Measurements from ENCODE around the gene IL21R.

IL21R gene

DNA sequence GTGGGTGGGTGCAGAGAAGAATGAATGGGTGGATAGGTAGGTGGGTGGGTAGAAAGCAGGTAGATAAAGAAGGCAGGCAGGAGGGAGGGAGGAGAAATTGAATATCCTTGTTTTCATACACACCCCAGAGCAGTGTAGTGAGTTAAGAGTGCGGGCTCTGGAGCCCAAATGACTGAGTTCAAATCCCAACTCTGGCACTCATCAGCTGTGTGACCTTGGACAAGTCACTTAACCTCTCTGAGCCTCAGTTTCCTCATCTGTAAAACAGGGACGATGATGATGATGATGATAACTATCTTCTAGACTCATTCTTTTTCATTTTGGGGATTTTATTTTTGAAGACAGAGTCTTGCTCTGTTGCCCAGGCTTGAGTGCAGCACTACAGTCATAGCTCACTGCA is 2.0 kb upstream of the IL21R start:
- H3K27me3 ChIP-seq (replicated peaks; ENCODE audit: control insufficient read depth, insufficient read depth, low read length), result no peaks in the 10 kb centered on the region
- no peak for TF ChIP-seq CTCF (IDR thresholded peaks at IDR 0.05; ENCODE audit: insufficient read depth, low read length, poor library complexity, severe bottlenecking)
- H3K4me3 ChIP-seq (replicated peaks; ENCODE audit: low read depth, low read length), result no peak overlapping the region
- H3K36me3 ChIP-seq (ENCODE audit: control insufficient read depth, insufficient read depth, low read length), result peaks cover 3% of the 10 kb centered on the region; the same call in 1 of the 2 replicates
- no peak for DNase-seq (ENCODE audit: extremely low read depth, insufficient read length)

- H3K27me3 ChIP-seq (replicated peaks; ENCODE audit: control insufficient read depth, insufficient read depth, low read length), result no peaks in the 10 kb centered on the region
- no peak for DNase-seq (ENCODE audit: extremely low read depth, insufficient read length)
- H3K36me3 ChIP-seq (ENCODE audit: control insufficient read depth, insufficient read depth, low read length), result peaks cover 6% of the 10 kb centered on the region
- no peak overlapping the region for H3K4me3 ChIP-seq (replicated peaks; ENCODE audit: low read depth, low read length)
- TF ChIP-seq CTCF (IDR thresholded peaks at IDR 0.05; ENCODE audit: insufficient read depth, low read length, poor library complexity, severe bottlenecking), result no peak
Measured at GRCh38 chr16:27400751-27401620, 988 bp upstream of the IL21R start.

- Histone ChIP-seq H3K27me3 (replicated peaks; ENCODE audit: control insufficient read depth, insufficient read depth, low read length) (no peaks in the 10 kb centered on the region), H3K36me3 (ENCODE audit: control insufficient read depth, insufficient read depth, low read length) (peaks cover 12% of the 10 kb centered on the region), H3K4me3 (replicated peaks; ENCODE audit: low read depth, low read length) (peak overlapping the region; percentile 87)
- no peak for TF ChIP-seq CTCF (IDR thresholded peaks at IDR 0.05; ENCODE audit: insufficient read depth, low read length, poor library complexity, severe bottlenecking)
- peak; percentile 50 for DNase-seq (ENCODE audit: extremely low read depth, insufficient read length)
Measured at GRCh38 chr16:27402569-27402963, 592 bp downstream of the IL21R start.

DNA sequence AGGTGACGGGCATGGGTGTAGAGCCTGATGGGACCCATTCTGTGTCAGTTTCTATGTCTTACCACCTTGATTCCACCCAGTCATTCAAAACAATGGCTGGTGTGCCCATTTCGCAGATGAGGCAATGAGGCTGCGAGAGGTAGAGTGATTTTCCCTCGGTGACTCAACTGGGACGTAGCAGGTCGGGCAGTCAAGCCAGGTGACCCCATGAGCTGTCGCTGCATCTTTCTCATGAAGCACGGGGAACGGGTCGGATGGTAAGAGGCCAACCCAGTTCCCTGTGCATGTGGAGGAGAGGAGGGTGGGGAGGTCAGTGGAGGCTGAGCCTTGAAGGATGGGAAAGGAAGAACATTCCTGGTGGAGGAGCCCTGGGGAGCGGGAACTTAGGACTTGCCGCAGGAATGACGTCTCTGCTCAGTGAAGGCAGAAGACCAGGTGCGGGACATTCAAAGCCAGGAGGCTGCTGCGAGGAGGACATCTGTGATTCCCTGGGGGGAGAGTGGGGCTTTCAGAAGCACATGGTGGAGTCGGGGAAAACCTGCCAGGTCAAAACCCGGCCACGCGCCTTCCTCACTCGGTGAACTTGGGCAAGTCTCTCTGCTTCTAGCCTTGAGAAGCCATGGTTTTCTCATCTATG is 1.1 kb downstream of the IL21R start:
- no peak for TF ChIP-seq CTCF (IDR thresholded peaks at IDR 0.05; ENCODE audit: insufficient read depth, low read length, poor library complexity, severe bottlenecking)
- peaks cover 12% of the 10 kb centered on the region for H3K36me3 ChIP-seq (ENCODE audit: control insufficient read depth, insufficient read depth, low read length)
- H3K4me3 ChIP-seq (replicated peaks; ENCODE audit: low read depth, low read length), result peak overlapping the region; percentile 87
- H3K27me3 ChIP-seq (replicated peaks; ENCODE audit: control insufficient read depth, insufficient read depth, low read length), result no peaks in the 10 kb centered on the region
- DNase-seq (ENCODE audit: extremely low read depth, insufficient read length), result peak; percentile 73

GRCh38 chr16:27403601-27403992 is 1.6 kb downstream of the IL21R start:
- peak overlapping the region; percentile 87 for H3K4me3 ChIP-seq (replicated peaks; ENCODE audit: low read depth, low read length)
- no peaks in the 10 kb centered on the region for H3K27me3 ChIP-seq (replicated peaks; ENCODE audit: control insufficient read depth, insufficient read depth, low read length)
- no peak for TF ChIP-seq CTCF (IDR thresholded peaks at IDR 0.05; ENCODE audit: insufficient read depth, low read length, poor library complexity, severe bottlenecking)

More at GRCh38 chr16:27403601-27403992, 1.6 kb downstream of the IL21R start:
- peaks cover 12% of the 10 kb centered on the region for H3K36me3 ChIP-seq (ENCODE audit: control insufficient read depth, insufficient read depth, low read length)
- no peak for DNase-seq (ENCODE audit: extremely low read depth, insufficient read length)
